ENCODE measurements around the gene FGFBP1. TPM values are rescaled to one million over a fixed set of nuclear protein-coding genes. Genes with fewer than 3 reads are reported as not detected.

FGFBP1 gene
- total and polyA plus RNA-seq, 8 donors, result 0.10 to 52.1 (median 0.14) TPM; not detected in 2

DNA sequence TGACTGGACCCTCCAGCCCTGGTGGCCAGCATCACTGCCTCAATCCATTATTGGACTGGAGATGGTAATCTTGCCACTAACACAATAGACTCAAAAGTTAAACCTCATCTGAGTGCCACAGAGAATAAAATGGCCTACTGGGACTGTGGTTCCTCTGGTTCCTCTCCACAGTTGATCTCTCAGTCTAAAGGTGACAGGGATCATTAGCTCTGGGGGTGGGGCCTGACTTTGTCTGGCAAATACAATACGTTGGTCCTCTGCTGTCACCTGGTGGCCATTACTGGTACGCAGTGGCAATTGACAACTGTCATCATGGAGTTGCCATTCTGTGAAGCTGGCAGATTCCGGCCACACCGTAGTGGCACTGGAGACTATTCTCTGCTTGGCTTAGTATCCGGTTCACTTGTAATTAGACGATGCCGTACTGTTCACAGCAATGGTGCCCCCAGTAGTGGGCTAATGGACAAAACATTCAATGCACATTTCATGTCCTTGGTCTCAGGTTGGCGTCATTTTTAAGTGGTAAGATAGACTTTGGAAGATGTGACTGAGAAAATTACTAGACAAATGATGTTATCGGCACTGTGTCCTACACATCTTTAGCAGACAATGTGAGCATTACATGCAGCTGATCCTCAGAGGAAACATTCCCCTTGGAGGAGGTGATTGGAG, 17.8 kb upstream of the FGFBP1 start:
- TF ChIP-seq, protein P1, sequence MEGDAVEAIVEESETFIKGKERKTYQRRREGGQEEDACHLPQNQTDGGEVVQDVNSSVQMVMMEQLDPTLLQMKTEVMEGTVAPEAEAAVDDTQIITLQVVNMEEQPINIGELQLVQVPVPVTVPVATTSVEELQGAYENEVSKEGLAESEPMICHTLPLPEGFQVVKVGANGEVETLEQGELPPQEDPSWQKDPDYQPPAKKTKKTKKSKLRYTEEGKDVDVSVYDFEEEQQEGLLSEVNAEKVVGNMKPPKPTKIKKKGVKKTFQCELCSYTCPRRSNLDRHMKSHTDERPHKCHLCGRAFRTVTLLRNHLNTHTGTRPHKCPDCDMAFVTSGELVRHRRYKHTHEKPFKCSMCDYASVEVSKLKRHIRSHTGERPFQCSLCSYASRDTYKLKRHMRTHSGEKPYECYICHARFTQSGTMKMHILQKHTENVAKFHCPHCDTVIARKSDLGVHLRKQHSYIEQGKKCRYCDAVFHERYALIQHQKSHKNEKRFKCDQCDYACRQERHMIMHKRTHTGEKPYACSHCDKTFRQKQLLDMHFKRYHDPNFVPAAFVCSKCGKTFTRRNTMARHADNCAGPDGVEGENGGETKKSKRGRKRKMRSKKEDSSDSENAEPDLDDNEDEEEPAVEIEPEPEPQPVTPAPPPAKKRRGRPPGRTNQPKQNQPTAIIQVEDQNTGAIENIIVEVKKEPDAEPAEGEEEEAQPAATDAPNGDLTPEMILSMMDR (IDR thresholded peaks at IDR 0.05), result peak; percentile 76 to 85
- DNase-seq (peak in 3 of 4 donors; percentile 20 to 78 (median 46)), ATAC-seq (peak; percentile 99)
- H3K9me3 ChIP-seq, result no peaks in the 10 kb centered on the region
- no peak overlapping the region for H3K27ac ChIP-seq
- no peak overlapping the region for H3K4me3 ChIP-seq
- no peaks in the 10 kb centered on the region for H3K36me3 ChIP-seq
- intact Hi-C loops (cut with DNase I), result loop anchor here in 1 of 2 donors (2.0 to 5.0 kb wide), 2 partner anchors 74 to 150 kb away; no protein-coding TSS in a partner anchor
- H3K4me1 ChIP-seq, result peaks cover 0 to 5% of the 10 kb centered on the region in 2 donors
- H3K27me3 ChIP-seq, result peaks cover 0 to 12% of the 10 kb centered on the region in 2 donors

GRCh38 chr4:15955670-15956069, 17.1 kb upstream of the FGFBP1 start:
- no peak overlapping the region for H3K27ac ChIP-seq
- DNase-seq, result no peak
- no peak overlapping the region for H3K4me3 ChIP-seq
- H3K9me3 ChIP-seq, result no peaks in the 10 kb centered on the region
- H3K36me3 ChIP-seq, result no peaks in the 10 kb centered on the region
- peaks cover 0 to 4% of the 10 kb centered on the region in 2 donors for H3K4me1 ChIP-seq
- TF ChIP-seq, protein P1 (IDR thresholded peaks at IDR 0.05), result no peak
- ATAC-seq, result peak; percentile 50
- H3K27me3 ChIP-seq, result peaks cover 0 to 12% of the 10 kb centered on the region in 2 donors
- intact Hi-C loops (cut with DNase I), result loop anchor here in 1 of 2 donors (2.0 to 5.0 kb wide), 2 partner anchors 73 to 149 kb away; no protein-coding TSS in a partner anchor

- H3K27ac ChIP-seq, result no peak overlapping the region
- no peaks in the 10 kb centered on the region for H3K9me3 ChIP-seq
- H3K36me3 ChIP-seq, result no peaks in the 10 kb centered on the region
- TF ChIP-seq, protein P1 (IDR thresholded peaks at IDR 0.05), result no peak
- H3K27me3 ChIP-seq, result no peaks in the 10 kb centered on the region
- no peak for DNase-seq
- H3K4me3 ChIP-seq, result no peak overlapping the region
- H3K4me1 ChIP-seq, result peaks cover 0 to 4% of the 10 kb centered on the region in 2 donors
- ATAC-seq, result no peak
- intact Hi-C loops (cut with DNase I), result no loop called here
These were observed 15.1 kb upstream of the FGFBP1 start for GRCh38 chr4:15953625-15954024.

- no peak for DNase-seq
- Histone ChIP-seq H3K4me3 (no peak overlapping the region), H3K27me3 (no peaks in the 10 kb centered on the region), H3K27ac (no peak overlapping the region), H3K36me3 (no peaks in the 10 kb centered on the region), H3K4me1 (peaks cover 0 to 4% of the 10 kb centered on the region in 2 donors), H3K9me3 (no peaks in the 10 kb centered on the region)
- intact Hi-C loops (cut with DNase I), result no loop called here
- TF ChIP-seq, protein P1 (IDR thresholded peaks at IDR 0.05), result no peak
- no peak for ATAC-seq
These were observed 13.2 kb upstream of the FGFBP1 start for GRCh38 chr4:15951781-15952180.

DNA sequence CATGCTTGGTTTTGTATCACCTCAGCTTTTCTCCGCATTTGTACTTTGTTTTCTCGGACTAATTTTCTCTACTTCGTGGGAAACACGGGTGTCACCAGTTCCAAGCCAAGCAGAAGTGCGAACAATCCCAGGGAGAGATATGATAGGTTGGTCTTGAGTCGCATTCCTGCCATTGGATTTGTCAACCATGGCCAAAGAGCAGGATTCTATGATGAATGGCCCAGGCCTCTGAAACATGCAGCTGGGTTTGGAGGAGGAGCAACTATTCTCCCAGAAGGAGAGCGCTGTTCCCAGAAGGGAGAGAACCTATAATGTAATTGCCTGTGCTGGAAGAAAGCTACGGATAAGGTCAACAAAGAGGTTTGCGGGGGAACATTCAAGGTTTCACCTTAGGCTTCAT, 10.3 kb upstream of the FGFBP1 start:
- Histone ChIP-seq H3K4me3 (no peak overlapping the region), H3K27ac (no peak overlapping the region)
- intact Hi-C loops (cut with DNase I), result no loop called here

More for the DNA sequence above, 10.3 kb upstream of the FGFBP1 start:
- H3K9me3 ChIP-seq, result no peaks in the 10 kb centered on the region
- no peaks in the 10 kb centered on the region for H3K4me1 ChIP-seq
- ATAC-seq (no peak), DNase-seq (no peak)
- H3K27me3 ChIP-seq, result no peaks in the 10 kb centered on the region
- TF ChIP-seq, protein P1 (IDR thresholded peaks at IDR 0.05), result no peak
- H3K36me3 ChIP-seq, result no peaks in the 10 kb centered on the region

Data from left lung (tissue), 10 donors.